ENCODE results near the gene PCDHA9.

DNA sequence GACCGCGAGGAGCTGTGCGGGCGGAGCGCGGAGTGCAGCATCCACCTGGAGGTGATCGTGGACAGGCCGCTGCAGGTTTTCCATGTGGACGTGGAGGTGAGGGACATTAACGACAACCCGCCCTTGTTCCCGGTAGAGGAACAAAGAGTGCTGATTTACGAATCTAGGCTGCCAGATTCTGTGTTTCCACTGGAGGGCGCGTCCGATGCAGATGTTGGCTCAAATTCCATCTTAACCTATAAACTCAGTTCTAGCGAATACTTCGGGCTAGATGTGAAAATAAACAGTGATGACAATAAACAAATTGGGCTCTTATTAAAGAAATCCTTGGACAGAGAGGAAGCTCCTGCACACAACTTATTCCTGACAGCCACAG, 19.8 kb upstream of the PCDHA9 start:
- TF ChIP-seq POLR2A (IDR thresholded peaks at IDR 0.05; ENCODE audit: low read depth, low read length), result no peak
- TF ChIP-seq, protein P1, sequence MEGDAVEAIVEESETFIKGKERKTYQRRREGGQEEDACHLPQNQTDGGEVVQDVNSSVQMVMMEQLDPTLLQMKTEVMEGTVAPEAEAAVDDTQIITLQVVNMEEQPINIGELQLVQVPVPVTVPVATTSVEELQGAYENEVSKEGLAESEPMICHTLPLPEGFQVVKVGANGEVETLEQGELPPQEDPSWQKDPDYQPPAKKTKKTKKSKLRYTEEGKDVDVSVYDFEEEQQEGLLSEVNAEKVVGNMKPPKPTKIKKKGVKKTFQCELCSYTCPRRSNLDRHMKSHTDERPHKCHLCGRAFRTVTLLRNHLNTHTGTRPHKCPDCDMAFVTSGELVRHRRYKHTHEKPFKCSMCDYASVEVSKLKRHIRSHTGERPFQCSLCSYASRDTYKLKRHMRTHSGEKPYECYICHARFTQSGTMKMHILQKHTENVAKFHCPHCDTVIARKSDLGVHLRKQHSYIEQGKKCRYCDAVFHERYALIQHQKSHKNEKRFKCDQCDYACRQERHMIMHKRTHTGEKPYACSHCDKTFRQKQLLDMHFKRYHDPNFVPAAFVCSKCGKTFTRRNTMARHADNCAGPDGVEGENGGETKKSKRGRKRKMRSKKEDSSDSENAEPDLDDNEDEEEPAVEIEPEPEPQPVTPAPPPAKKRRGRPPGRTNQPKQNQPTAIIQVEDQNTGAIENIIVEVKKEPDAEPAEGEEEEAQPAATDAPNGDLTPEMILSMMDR (conservative IDR thresholded peaks at IDR 0.05; ENCODE audit: low read depth, low read length), result no peak
